Upper lobe of left lung (tissue), 6 donors: ENCODE measurements around the gene SULT2B1. TPM values are rescaled to one million over a fixed set of nuclear protein-coding genes. Genes with fewer than 3 reads are reported as not detected.

Source experiments
- ATAC-seq, 2 donors: fragments of 200-7000 bp; cut with Tn5 transposase; one replicate each; pipeline ENCODE4 v1.9.1; 2022; ENCODE audit warnings: mild to moderate bottlenecking in 2 of 2, moderate library complexity in 2 of 2; ENCODE audit not compliant: low FRiP score in 2 of 2
- DNase-seq, 2 donors: peaks; one replicate each; pipeline ENCODE4 v3.0.0-alpha.2; 2019 to 2020
- H3K27ac ChIP-seq, 4 donors: fragments of 200-600 bp; sonication (generic); one replicate each; pipeline ENCODE4 v1.5.1; 2016 to 2019
- H3K27me3 ChIP-seq, 4 donors: fragments of 200-600 bp; sonication (generic); one replicate each; pipeline ENCODE4 v1.5.1; 2017 to 2019
- H3K36me3 ChIP-seq, 4 donors: fragments of 200-600 bp; sonication (generic); one replicate each; pipeline ENCODE4 v1.5.1; 2016 to 2019
- H3K4me1 ChIP-seq, 4 donors: fragments of 200-600 bp; sonication (generic); one replicate each; pipeline ENCODE4 v1.5.1; 2018 to 2019
- H3K4me3 ChIP-seq, 4 donors: fragments of 200-600 bp; sonication (generic); one replicate each; pipeline ENCODE4 v1.5.1; 2017 to 2019; ENCODE audit warnings: mild to moderate bottlenecking in 2 of 4, moderate library complexity in 1 of 4
- H3K9me3 ChIP-seq, 4 donors: fragments of 200-600 bp; sonication (generic); one replicate each; pipeline ENCODE4 v1.5.1; 2018 to 2019
- EP300 ChIP-seq, 4 donors: sonication (generic); formaldehyde crosslinking; IDR thresholded peaks; one replicate each; pipeline ENCODE4 v1.5.1; 2017; ENCODE audit warnings: antibody characterized with exemption in 4 of 4, control low read depth in 2 of 4
- POLR2A ChIP-seq, 4 donors: fragments of 450-650 bp; IDR thresholded peaks; one replicate each; pipeline ENCODE4 v1.5.1; 2016 to 2017; ENCODE audit warnings: antibody characterized with exemption in 4 of 4, mild to moderate bottlenecking in 2 of 4
- POLR2AphosphoS5 ChIP-seq, 2 donors: sonication (generic); formaldehyde crosslinking; IDR thresholded peaks; one replicate each; pipeline ENCODE4 v1.5.1; 2017; ENCODE audit warnings: antibody characterized with exemption in 2 of 2
- WGBS, 2 donors: methylation state at CpG; one replicate each; pipeline ENCODE4 v1.1.5; 2017 to 2018; 5-methylcytosine and 5-hydroxymethylcytosine counted together
- total RNA-seq, 6 donors: library from RNA; depleted of rRNA in 4 of 6; stranded (reverse); fragments of >200 nt in 4 of 6; gene quantifications; one replicate each; pipeline versions ENCODE4 v1.1.0 to v1.2.1, GENCODE V29; 2016 to 2021
- TF ChIP-seq, protein P1 (sequence below), 6 experiments: fragments of 450-650 bp in 4 of 6; fragments of 200-600 bp in 2 of 6; sonication (generic) in 2 of 6; IDR thresholded peaks; one replicate each; pipeline ENCODE4 v1.5.1; 2016 to 2019; ENCODE audit warnings: antibody characterized with exemption in 6 of 6
- donor health status: DM: no; HTN: no; CAD: no; lungs with moderate emphysema.
- donor health status: DM: no; HTN: yes; CAD: no; lungs with severe emphysema.

Gene SULT2B1
- total RNA-seq, 6 donors from 2014 or later: 10.5 to 19.6 (median 15.2) TPM

GRCh38 chr19:48511800-48512503, 40.0 kb upstream of the SULT2B1 start, which contains the start of gene LMTK3:
Gene LMTK3, minus strand, starts transcription at chr19:48511835. Its CDS starts 259 bp downstream, at chr19:48511576.
- WGBS, 2 donors: 0 to 17% methylated on average over 6 to 20 of the region's 32 CpGs
- no peaks in the 10 kb centered on the region for H3K36me3 ChIP-seq
- DNase-seq (peak in 1 of 2 donors; percentile 62), ATAC-seq (no peak)
- H3K27me3 ChIP-seq: peaks cover 0 to 32% (median 21%) of the 10 kb centered on the region in 4 donors
- peak within 1 kb of the TSS in 3 of 4 donors; percentile 3 to 25 (median 19) for H3K4me3 ChIP-seq
- H3K9me3 ChIP-seq: no peaks in the 10 kb centered on the region
- no peak within 1 kb of the TSS for H3K27ac ChIP-seq
- H3K4me1 ChIP-seq: peaks cover 15 to 37% (median 16%) of the 10 kb centered on the region in 4 donors
- TF ChIP-seq, protein P1, sequence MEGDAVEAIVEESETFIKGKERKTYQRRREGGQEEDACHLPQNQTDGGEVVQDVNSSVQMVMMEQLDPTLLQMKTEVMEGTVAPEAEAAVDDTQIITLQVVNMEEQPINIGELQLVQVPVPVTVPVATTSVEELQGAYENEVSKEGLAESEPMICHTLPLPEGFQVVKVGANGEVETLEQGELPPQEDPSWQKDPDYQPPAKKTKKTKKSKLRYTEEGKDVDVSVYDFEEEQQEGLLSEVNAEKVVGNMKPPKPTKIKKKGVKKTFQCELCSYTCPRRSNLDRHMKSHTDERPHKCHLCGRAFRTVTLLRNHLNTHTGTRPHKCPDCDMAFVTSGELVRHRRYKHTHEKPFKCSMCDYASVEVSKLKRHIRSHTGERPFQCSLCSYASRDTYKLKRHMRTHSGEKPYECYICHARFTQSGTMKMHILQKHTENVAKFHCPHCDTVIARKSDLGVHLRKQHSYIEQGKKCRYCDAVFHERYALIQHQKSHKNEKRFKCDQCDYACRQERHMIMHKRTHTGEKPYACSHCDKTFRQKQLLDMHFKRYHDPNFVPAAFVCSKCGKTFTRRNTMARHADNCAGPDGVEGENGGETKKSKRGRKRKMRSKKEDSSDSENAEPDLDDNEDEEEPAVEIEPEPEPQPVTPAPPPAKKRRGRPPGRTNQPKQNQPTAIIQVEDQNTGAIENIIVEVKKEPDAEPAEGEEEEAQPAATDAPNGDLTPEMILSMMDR (IDR thresholded peaks at IDR 0.05): no peak

DNA sequence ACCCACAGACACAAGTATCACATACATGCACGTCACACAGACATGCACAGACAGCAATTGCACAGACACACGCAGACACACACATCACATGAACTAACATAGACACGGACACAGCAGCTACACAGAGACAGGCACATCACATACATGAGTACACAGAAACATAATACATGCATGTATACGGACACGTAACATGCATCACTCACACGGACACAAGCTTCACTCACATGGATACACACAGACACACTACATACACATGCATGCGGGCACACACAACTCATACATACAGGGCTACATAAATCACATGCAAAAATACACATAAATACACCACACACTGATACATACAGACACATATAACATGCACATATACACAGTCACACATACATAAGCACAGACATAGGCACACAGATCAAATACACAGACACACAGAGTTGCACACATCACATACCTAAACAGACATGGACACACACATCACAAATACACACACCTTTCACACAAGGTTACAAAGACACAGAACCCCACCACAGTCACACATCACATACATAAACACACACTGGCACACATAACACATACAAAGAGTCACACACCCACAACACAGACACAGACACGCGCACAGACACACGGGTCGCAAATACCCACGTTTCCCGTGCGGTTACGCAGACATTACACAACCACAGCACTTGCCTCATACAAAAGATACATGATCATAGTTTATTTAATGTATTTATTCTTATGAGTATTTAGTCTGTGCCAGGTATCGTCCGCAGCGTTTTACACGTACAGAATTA, 39.3 kb upstream of the SULT2B1 start:
- Histone ChIP-seq H3K27ac (no peak overlapping the region), H3K4me1 (peaks cover 15 to 37% (median 16%) of the 10 kb centered on the region in 4 donors), H3K36me3 (no peaks in the 10 kb centered on the region), H3K4me3 (peak overlapping the region in 3 of 4 donors; percentile 54 to 81 (median 67)), H3K27me3 (peaks cover 0 to 32% (median 21%) of the 10 kb centered on the region in 4 donors), H3K9me3 (no peaks in the 10 kb centered on the region)
- no peak for ATAC-seq
- no peak for DNase-seq
- TF ChIP-seq POLR2AphosphoS5 (IDR thresholded peaks at IDR 0.05) (no peak), EP300 (IDR thresholded peaks at IDR 0.05) (no peak), POLR2A (IDR thresholded peaks at IDR 0.05) (no peak)
- TF ChIP-seq, protein P1 (IDR thresholded peaks at IDR 0.05): no peak
- 35 to 50% methylated on average over 16 to 19 of the region's 19 CpGs for WGBS, 2 donors

GRCh38 chr19:48513289-48514122, 38.5 kb upstream of the SULT2B1 start:
- H3K27ac ChIP-seq: peak overlapping the region in 2 of 4 donors; percentile 40 to 49
- H3K36me3 ChIP-seq: no peaks in the 10 kb centered on the region
- ATAC-seq (peak; percentile 70 to 84), DNase-seq (peak; percentile 84 to 88)
- H3K4me3 ChIP-seq: peak overlapping the region; percentile 45 to 81 (median 60)
- WGBS, 2 donors: 1 to 4% methylated on average over 8 to 47 of the region's 54 CpGs
- H3K4me1 ChIP-seq: peaks cover 15 to 37% (median 16%) of the 10 kb centered on the region in 4 donors
- TF ChIP-seq EP300 (IDR thresholded peaks at IDR 0.05): no peak
- TF ChIP-seq, protein P1 (IDR thresholded peaks at IDR 0.05): no peak
- peak in 1 of 4 donors; percentile 21 for TF ChIP-seq POLR2A (IDR thresholded peaks at IDR 0.05)
- H3K27me3 ChIP-seq: peaks cover 0 to 32% (median 21%) of the 10 kb centered on the region in 4 donors
- no peaks in the 10 kb centered on the region for H3K9me3 ChIP-seq

DNA sequence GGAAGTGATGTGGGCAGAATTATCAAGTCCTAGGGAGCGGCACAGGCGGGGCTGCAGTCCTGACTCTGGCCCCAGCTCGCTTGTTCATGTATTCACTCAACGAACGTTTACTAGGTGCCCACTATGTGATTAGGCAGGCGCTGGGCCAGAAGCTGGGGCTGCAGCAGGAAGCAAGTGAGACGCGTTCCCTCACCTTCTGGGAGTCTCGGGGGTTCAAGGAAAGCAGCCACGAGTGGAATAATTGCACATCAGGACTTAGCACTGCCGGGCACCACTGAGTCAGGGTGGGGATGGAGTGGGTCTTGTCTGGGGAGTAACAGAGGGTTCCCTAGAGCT, 37.9 kb upstream of the SULT2B1 start:
- H3K4me3 ChIP-seq: peak overlapping the region in 1 of 4 donors; percentile 81

More for the DNA sequence above, 37.9 kb upstream of the SULT2B1 start:
- Histone ChIP-seq H3K9me3 (no peaks in the 10 kb centered on the region), H3K4me1 (peaks cover 15 to 37% (median 16%) of the 10 kb centered on the region in 4 donors), H3K27ac (no peak overlapping the region), H3K27me3 (peaks cover 0 to 32% (median 21%) of the 10 kb centered on the region in 4 donors), H3K36me3 (no peaks in the 10 kb centered on the region)
- WGBS, 2 donors: 49 to 72% methylated on average over 8 to 11 of the region's 11 CpGs
- no peak for TF ChIP-seq EP300 (IDR thresholded peaks at IDR 0.05)
- TF ChIP-seq POLR2AphosphoS5 (IDR thresholded peaks at IDR 0.05): no peak
- TF ChIP-seq POLR2A (IDR thresholded peaks at IDR 0.05): no peak
- TF ChIP-seq, protein P1 (IDR thresholded peaks at IDR 0.05): no peak
- ATAC-seq: no peak
- no peak for DNase-seq
